ENCODE data around the gene PLCB4.

GRCh38 chr20:9520086-9520485, 451.2 kb downstream of the PLCB4 start:
- TF ChIP-seq POLR2A (IDR thresholded peaks at IDR 0.05; ENCODE audit: low read depth): no peak
- no peak for TF ChIP-seq EP300 (IDR thresholded peaks at IDR 0.05)
